Mesodermal cell (in vitro differentiated cells): ENCODE results near the gene GLOD4.
"Not testable (repeated sequence)": the region's sequence is repeated elsewhere in the genome, so short reads cannot be mapped to it uniquely, and the experiment has no call there.

Experiments
- H3K27ac ChIP-seq: 2 replicates; pipeline ENCODE4 v1.7.0; 2013; ENCODE audit warnings: mild to moderate bottlenecking, low read depth, low read length, moderate library complexity; ENCODE audit not compliant: severe bottlenecking
- H3K36me3 ChIP-seq: 2 replicates; pipeline ENCODE4 v1.7.1; 2013; ENCODE audit warnings: mild to moderate bottlenecking, low read length, moderate library complexity; ENCODE audit not compliant: control insufficient read depth, insufficient read depth
- H3K4me1 ChIP-seq: one replicate; pipeline ENCODE4 v1.7.1; 2013; ENCODE audit warnings: mild to moderate bottlenecking, low read length; ENCODE audit not compliant: insufficient read depth, control insufficient read depth, poor library complexity, severe bottlenecking
- H3K4me3 ChIP-seq: 2 replicates; pipeline ENCODE4 v1.7.0; 2013; ENCODE audit warnings: low read length, control low read depth, mild to moderate bottlenecking; ENCODE audit not compliant: insufficient read depth, poor library complexity, severe bottlenecking; ENCODE audit errors: extremely low read depth
- H3K9me3 ChIP-seq: 2 replicates; pipeline ENCODE4 v1.7.1; 2013; ENCODE audit warnings: mild to moderate bottlenecking, low read length, moderate library complexity; ENCODE audit not compliant: control insufficient read depth
- WGBS, 2 experiments: methylation state at CpG; one replicate each; pipeline ENCODE4 v1.1.5; 2013; ENCODE audit warnings: missing lambda C conversion rate in 2 of 2; ENCODE audit not compliant: insufficient coverage in 2 of 2; 5-methylcytosine and 5-hydroxymethylcytosine counted together

Gene GLOD4

GRCh38 chr17:773467-774312, 8.4 kb downstream of the GLOD4 start:
- Histone ChIP-seq H3K36me3 (peaks cover 94% of the 10 kb centered on the region), H3K9me3 (no peaks in the 10 kb centered on the region), H3K27ac (no peak overlapping the region), H3K4me1 (no peaks in the 10 kb centered on the region), H3K4me3 (no peak overlapping the region)
- WGBS, 2 experiments: 88 to 90% methylated on average over 10 to 12 of the region's 14 CpGs

GRCh38 chr17:773016-773415, 9.1 kb downstream of the GLOD4 start:
- H3K4me3 ChIP-seq: no peak overlapping the region
- H3K36me3 ChIP-seq: peaks cover 88% of the 10 kb centered on the region

GRCh38 chr17:767076-767475, 15.0 kb downstream of the GLOD4 start:
- no peak overlapping the region for H3K4me3 ChIP-seq
- WGBS, 2 experiments: 93 to 100% methylated on average over 1 to 2 of the region's 3 CpGs
- H3K27ac ChIP-seq: no peak overlapping the region
- no peaks in the 10 kb centered on the region for H3K4me1 ChIP-seq
- no peaks in the 10 kb centered on the region for H3K9me3 ChIP-seq
- peaks cover 76% of the 10 kb centered on the region for H3K36me3 ChIP-seq

More at GRCh38 chr17:773016-773415, 9.1 kb downstream of the GLOD4 start:
- WGBS, 2 experiments: no CpG with 5 or more reads among the region's 5 CpGs
- Histone ChIP-seq H3K4me1 (no peaks in the 10 kb centered on the region), H3K27ac (no peak overlapping the region), H3K9me3 (no peaks in the 10 kb centered on the region)

- Histone ChIP-seq H3K36me3 (peaks cover 85% of the 10 kb centered on the region), H3K9me3 (no peaks in the 10 kb centered on the region), H3K4me1 (peaks cover 8% of the 10 kb centered on the region), H3K4me3 (no peak overlapping the region), H3K27ac (no peak overlapping the region)
- WGBS, 2 experiments: 92 to 98% methylated on average over 9 of the region's 9 CpGs
These were observed 21.7 kb downstream of the GLOD4 start for GRCh38 chr17:760371-760770.

- Histone ChIP-seq H3K9me3 (no peaks in the 10 kb centered on the region), H3K4me1 (peaks cover 8% of the 10 kb centered on the region), H3K4me3 (no peak overlapping the region), H3K36me3 (peaks cover 81% of the 10 kb centered on the region), H3K27ac (no peak overlapping the region)
- 100% methylated on average over 3 of the region's 5 CpGs for WGBS, 2 experiments
These were observed 22.1 kb downstream of the GLOD4 start for GRCh38 chr17:759964-760363.

- WGBS, 2 experiments: 86 to 88% methylated on average over 11 to 14 of the region's 15 CpGs
- Histone ChIP-seq H3K27ac (peak overlapping the region; percentile 13), H3K36me3 (peaks cover 50% of the 10 kb centered on the region)
- H3K9me3 ChIP-seq, H3K4me3 ChIP-seq, H3K4me1 ChIP-seq: not testable (repeated sequence)
These were observed 26.0 kb downstream of the GLOD4 start for GRCh38 chr17:756010-756567.

GRCh38 chr17:755319-755961, 26.6 kb downstream of the GLOD4 start:
- Histone ChIP-seq H3K27ac (peak overlapping the region; percentile 10), H3K36me3 (peaks cover 47% of the 10 kb centered on the region)
- H3K4me1 ChIP-seq, H3K4me3 ChIP-seq, H3K9me3 ChIP-seq: not testable (repeated sequence)
- WGBS, 2 experiments: 93 to 100% methylated on average over 9 of the region's 9 CpGs

GRCh38 chr17:753418-753817, 28.7 kb downstream of the GLOD4 start:
- Histone ChIP-seq H3K4me1 (peaks cover 8% of the 10 kb centered on the region), H3K4me3 (no peak overlapping the region), H3K9me3 (peaks cover 16% of the 10 kb centered on the region), H3K27ac (no peak overlapping the region), H3K36me3 (peaks cover 40% of the 10 kb centered on the region)
- 89 to 94% methylated on average over 8 to 13 of the region's 13 CpGs for WGBS, 2 experiments

- peaks cover 8% of the 10 kb centered on the region for H3K4me1 ChIP-seq
- WGBS, 2 experiments: 63 to 67% methylated on average over 35 to 36 of the region's 43 CpGs
- H3K4me3 ChIP-seq: peak overlapping the region; percentile 75
- H3K9me3 ChIP-seq: peaks cover 16% of the 10 kb centered on the region
- no peak overlapping the region for H3K27ac ChIP-seq
- H3K36me3 ChIP-seq: peaks cover 41% of the 10 kb centered on the region
These were observed 29.4 kb downstream of the GLOD4 start for GRCh38 chr17:752620-753219.

- Histone ChIP-seq H3K9me3 (peaks cover 16% of the 10 kb centered on the region), H3K36me3 (peaks cover 41% of the 10 kb centered on the region), H3K4me3 (peak within 1 kb of the TSS; percentile 75), H3K27ac (no peak within 1 kb of the TSS), H3K4me1 (peaks cover 8% of the 10 kb centered on the region)
- WGBS, 2 experiments: 0 to 1% methylated on average over 38 to 75 of the region's 87 CpGs
These were observed 30.0 kb downstream of the GLOD4 start, which contains the start of gene GEMIN4 for GRCh38 chr17:752002-752619. TSS of gene GEMIN4 (minus strand) at chr17:752264. CDS start at chr17:752142, 122 bp downstream.
